ENCODE data around the gene ANKRD33B. TPM values are rescaled to one million over a fixed set of nuclear protein-coding genes. Genes with fewer than 3 reads are reported as not detected.
A peak's percentile ranks its signal among the peaks of the same experiment; 100 is the strongest.

The ANKRD33B gene
- total and polyA plus RNA-seq, 9 of the 15 experiments (the other 6 are each of a cell fraction or from before 2014, with no cell fraction given) = 0.10 to 1.7 (median 0.40) TPM

GRCh38 chr5:10649666-10650380 is 86.0 kb downstream of the ANKRD33B start (continued):
- TF ChIP-seq, protein P1, sequence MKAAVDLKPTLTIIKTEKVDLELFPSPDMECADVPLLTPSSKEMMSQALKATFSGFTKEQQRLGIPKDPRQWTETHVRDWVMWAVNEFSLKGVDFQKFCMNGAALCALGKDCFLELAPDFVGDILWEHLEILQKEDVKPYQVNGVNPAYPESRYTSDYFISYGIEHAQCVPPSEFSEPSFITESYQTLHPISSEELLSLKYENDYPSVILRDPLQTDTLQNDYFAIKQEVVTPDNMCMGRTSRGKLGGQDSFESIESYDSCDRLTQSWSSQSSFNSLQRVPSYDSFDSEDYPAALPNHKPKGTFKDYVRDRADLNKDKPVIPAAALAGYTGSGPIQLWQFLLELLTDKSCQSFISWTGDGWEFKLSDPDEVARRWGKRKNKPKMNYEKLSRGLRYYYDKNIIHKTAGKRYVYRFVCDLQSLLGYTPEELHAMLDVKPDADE (conservative IDR thresholded peaks at IDR 0.05; ENCODE audit: control insufficient read depth, low read depth, low read length) = no peak
- TF ChIP-seq ASH1L (IDR thresholded peaks at IDR 0.05; ENCODE audit: borderline replicate concordance, low read depth, partially characterized antibody) = no peak

GRCh38 chr5:10652151-10652550 is 88.3 kb downstream of the ANKRD33B start:
- H2AFZ ChIP-seq (ENCODE audit: low read depth, low read length) = no peak overlapping the region
- FAIRE-seq (peak; percentile 59), ATAC-seq (peak; percentile 83), DNase-seq (ENCODE audit: extremely low read depth in 1 of 4, low spot score in 3 of 4) (peak in 2 of 4 experiments; percentile 32 to 42)
- peaks cover 7% of the 10 kb centered on the region for H3K9me1 ChIP-seq (ENCODE audit: control insufficient read depth, insufficient read depth, low read length)
- POLR2A ChIA-PET = interaction anchor here (0.9 to 1.0 kb wide), 3 partner anchors 15 to 50 kb away, joined by 3 to 5 read pairs (median 4); no protein-coding TSS in a partner anchor
- H3K9me3 ChIP-seq (replicated peaks; ENCODE audit: control insufficient read depth, insufficient read depth, low read depth, low read length) = no peaks in the 10 kb centered on the region
- H4K20me1 ChIP-seq (replicated peaks; ENCODE audit: control insufficient read depth, insufficient read depth, low read length) = peaks cover 9% of the 10 kb centered on the region
- peak in 1 of 2 experiments; percentile 52; a peak in 2 of 4 replicates for TF ChIP-seq RAD21 (CRISPR knock-in tag; conservative IDR thresholded peaks at IDR 0.05 in 1 of 2, IDR thresholded peaks at IDR 0.05 in 1 of 2)
- TF ChIP-seq, protein P2, sequence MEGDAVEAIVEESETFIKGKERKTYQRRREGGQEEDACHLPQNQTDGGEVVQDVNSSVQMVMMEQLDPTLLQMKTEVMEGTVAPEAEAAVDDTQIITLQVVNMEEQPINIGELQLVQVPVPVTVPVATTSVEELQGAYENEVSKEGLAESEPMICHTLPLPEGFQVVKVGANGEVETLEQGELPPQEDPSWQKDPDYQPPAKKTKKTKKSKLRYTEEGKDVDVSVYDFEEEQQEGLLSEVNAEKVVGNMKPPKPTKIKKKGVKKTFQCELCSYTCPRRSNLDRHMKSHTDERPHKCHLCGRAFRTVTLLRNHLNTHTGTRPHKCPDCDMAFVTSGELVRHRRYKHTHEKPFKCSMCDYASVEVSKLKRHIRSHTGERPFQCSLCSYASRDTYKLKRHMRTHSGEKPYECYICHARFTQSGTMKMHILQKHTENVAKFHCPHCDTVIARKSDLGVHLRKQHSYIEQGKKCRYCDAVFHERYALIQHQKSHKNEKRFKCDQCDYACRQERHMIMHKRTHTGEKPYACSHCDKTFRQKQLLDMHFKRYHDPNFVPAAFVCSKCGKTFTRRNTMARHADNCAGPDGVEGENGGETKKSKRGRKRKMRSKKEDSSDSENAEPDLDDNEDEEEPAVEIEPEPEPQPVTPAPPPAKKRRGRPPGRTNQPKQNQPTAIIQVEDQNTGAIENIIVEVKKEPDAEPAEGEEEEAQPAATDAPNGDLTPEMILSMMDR (IDR thresholded peaks at IDR 0.05 in 2 of 3, conservative IDR thresholded peaks at IDR 0.05 in 1 of 3; ENCODE audit: insufficient read depth in 2 of 3, low read depth in 1 of 3, low read length in 3 of 3) = peak; percentile 45 to 56 (median 47); a peak in 3 of 6 replicates
- TF ChIP-seq CTCFL (IDR thresholded peaks at IDR 0.05; ENCODE audit: borderline replicate concordance, insufficient read depth, low read depth, low read length, poor library complexity, severe bottlenecking) = peak; percentile 16
- TF ChIP-seq POLR2AphosphoS5 (IDR thresholded peaks at IDR 0.05; ENCODE audit: control insufficient read depth, insufficient read depth, low read depth, low read length) = no peak
- TF ChIP-seq LARP7 (IDR thresholded peaks at IDR 0.05) = no peak
- no peak for TF ChIP-seq RB1 (IDR thresholded peaks at IDR 0.05; ENCODE audit: low read depth)
- no peak for TF ChIP-seq LEF1 (IDR thresholded peaks at IDR 0.05)
- TF ChIP-seq KLF10 (CRISPR knock-in tag; IDR thresholded peaks at IDR 0.05) = no peak
- no peaks in the 10 kb centered on the region for H3K36me3 ChIP-seq (ENCODE audit: control insufficient read depth, insufficient read depth, low read length)
- peaks cover 0 to 2% of the 10 kb centered on the region in 2 experiments; a peak in 1 of 5 replicates for H3K4me1 ChIP-seq (replicated peaks in 1 of 2; ENCODE audit: control insufficient read depth in 2 of 2, insufficient read depth in 2 of 2, low read length in 2 of 2)
- in situ Hi-C loops (cut with MboI) (no loop called here), intact Hi-C loops (cut with micrococcal nuclease) (no loop called here)
- CTCF ChIA-PET (ENCODE audit: low intra/inter-chr PET ratio) = no interaction called here
- no peak overlapping the region for H3K9ac ChIP-seq (ENCODE audit: insufficient read depth in 1 of 2, low read depth in 2 of 2, low read length in 2 of 2)
- H3K4me3 ChIP-seq = no peak overlapping the region
- peaks cover 49 to 71% of the 10 kb centered on the region in 2 experiments for H3K27me3 ChIP-seq (ENCODE audit: control insufficient read depth in 2 of 2, insufficient read depth in 2 of 2, low read length in 2 of 2)
- BruUV-seq (replicated peaks) = no TSS peak
- WGBS (ENCODE audit: insufficient coverage, low coverage, missing lambda C conversion rate) = 10% methylated on average over 13 of the region's 13 CpGs
- no peaks in the 10 kb centered on the region for H3K79me2 ChIP-seq (ENCODE audit: control insufficient read depth, insufficient read depth, low read length)
- no peak overlapping the region for H3K27ac ChIP-seq (ENCODE audit: extremely low read depth, low read depth, low read length)
- no peak overlapping the region for H3K4me2 ChIP-seq (ENCODE audit: insufficient read depth, low read length)

All from K562 (cell line).